ENCODE results near the gene ACOX2. TPM values are rescaled to one million over a fixed set of nuclear protein-coding genes. Genes with fewer than 3 reads are reported as not detected.

Gene ACOX2
- total RNA-seq: 10.2 and 13.5 TPM in 2 replicates

GRCh38 chr3:58536501-58537411 lies at the start of gene ACOX2:
Gene ACOX2 (minus strand): TSS chr3:58537190. CDS start chr3:58535106, 2,084 bp downstream.

GRCh38 chr3:58577269-58577821 lies 40.4 kb upstream of the ACOX2 start, which contains the start of gene FAM107A:
Gene FAM107A (minus strand): TSS chr3:58577391. CDS start chr3:58569860, 7,531 bp downstream.

GRCh38 chr3:58491506-58492402 lies 45.2 kb downstream of the ACOX2 start, which contains the start of gene KCTD6:
Gene KCTD6 (plus strand): TSS chr3:58492096. CDS start chr3:58498756, 6,660 bp downstream.

Other genes starting within 250 kb of the ACOX2 start
- gene RPP14, start 230.9 kb downstream of the ACOX2 start, total RNA-seq: 11.0 and 19.0 TPM in 2 replicates
- 6.1 and 12.4 TPM in 2 replicates for gene HTD2, start 230.7 kb downstream of the ACOX2 start, total RNA-seq
- 14.2 and 32.1 TPM in 2 replicates for gene PXK, start 204.3 kb downstream of the ACOX2 start, total RNA-seq
- 104 and 146 TPM in 2 replicates for gene PDHB, start 103.4 kb downstream of the ACOX2 start, total RNA-seq
- 7.9 and 8.7 TPM in 2 replicates for gene KCTD6, start 45.1 kb downstream of the ACOX2 start, total RNA-seq
- gene FAM107A, start 40.2 kb upstream of the ACOX2 start, total RNA-seq: not detected in 2 replicates
- gene FAM3D, start 129.6 kb upstream of the ACOX2 start, total RNA-seq: not detected in 2 replicates